Astrocyte (in vitro differentiated cells and primary cell): ENCODE measurements around the gene SRPRB. TPM values are rescaled to one million over a fixed set of nuclear protein-coding genes. Genes with fewer than 3 reads are reported as not detected.

Source experiments
- DNase-seq: peaks from one replicate; pipeline ENCODE4 v3.0.0-alpha.2; 2010; ENCODE audit warnings: low read depth
- FAIRE-seq: peaks from 2 replicates; lab custom pipeline; 2011; peaks lifted over from hg19 to GRCh38; lab: Jason Lieb, UNC
- H2AFZ ChIP-seq: 2 replicates; pipeline ENCODE4 v1.6.0; 2012; ENCODE audit warnings: low read depth, low read length, inconsistent platforms
- H3K27ac ChIP-seq: 2 replicates; pipeline ENCODE4 v1.5.1; 2011; ENCODE audit warnings: low read depth, low read length, inconsistent platforms
- H3K27me3 ChIP-seq: 2 replicates; pipeline ENCODE4 v1.6.0; 2011; ENCODE audit warnings: low read length, inconsistent platforms; ENCODE audit not compliant: insufficient read depth
- H3K36me3 ChIP-seq: 2 replicates; pipeline ENCODE4 v1.5.1; 2011; ENCODE audit warnings: low read length, inconsistent platforms; ENCODE audit not compliant: insufficient read depth
- H3K4me1 ChIP-seq: 2 replicates; pipeline ENCODE4 v1.5.1; 2011; ENCODE audit warnings: low read length, inconsistent platforms; ENCODE audit not compliant: insufficient read depth
- H3K4me2 ChIP-seq: 2 replicates; pipeline ENCODE4 v1.6.0; 2012; ENCODE audit warnings: low read length, inconsistent platforms
- H3K4me3 ChIP-seq: 2 replicates; pipeline ENCODE4 v1.5.1; 2011; ENCODE audit warnings: low read depth, mild to moderate bottlenecking, low read length, inconsistent platforms; ENCODE audit not compliant: insufficient read depth
- H3K79me2 ChIP-seq: 2 replicates; pipeline ENCODE4 v1.6.0; 2012; ENCODE audit warnings: mild to moderate bottlenecking, low read length, inconsistent platforms; ENCODE audit not compliant: insufficient read depth
- H3K9ac ChIP-seq: 2 replicates; pipeline ENCODE4 v1.6.0; 2012; ENCODE audit warnings: mild to moderate bottlenecking, low read length, inconsistent platforms
- H3K9me3 ChIP-seq: 2 replicates; pipeline ENCODE4 v1.5.1; 2012; ENCODE audit warnings: low read depth, mild to moderate bottlenecking, low read length, inconsistent platforms; ENCODE audit not compliant: insufficient read depth
- H4K20me1 ChIP-seq: 2 replicates; pipeline ENCODE4 v1.6.0; 2012; ENCODE audit warnings: low read length, inconsistent platforms; ENCODE audit not compliant: insufficient read depth
- H3K27ac Mint-ChIP-seq: one replicate; pipeline ENCODE4 v1.8.0; 2021; ENCODE audit warnings: mild to moderate bottlenecking, mixed read lengths; ENCODE audit not compliant: unreplicated experiment
- H3K27me3 Mint-ChIP-seq: one replicate; pipeline ENCODE4 v1.8.0; 2021; ENCODE audit warnings: low read depth, mixed read lengths; ENCODE audit not compliant: unreplicated experiment
- H3K36me3 Mint-ChIP-seq: one replicate; pipeline ENCODE4 v1.8.0; 2021; ENCODE audit warnings: low read depth, mixed read lengths; ENCODE audit not compliant: unreplicated experiment
- H3K4me1 Mint-ChIP-seq: one replicate; pipeline ENCODE4 v1.8.0; 2021; ENCODE audit warnings: low read depth, mixed read lengths; ENCODE audit not compliant: unreplicated experiment
- H3K4me3 Mint-ChIP-seq: one replicate; pipeline ENCODE4 v1.8.0; 2021; ENCODE audit warnings: mild to moderate bottlenecking, moderate library complexity, mixed read lengths; ENCODE audit not compliant: unreplicated experiment
- H3K9me3 Mint-ChIP-seq: one replicate; pipeline ENCODE4 v1.8.0; 2021; ENCODE audit warnings: mild to moderate bottlenecking, mixed read lengths; ENCODE audit not compliant: unreplicated experiment
- CTCF ChIP-seq: IDR thresholded peaks from 2 replicates; pipeline ENCODE4 v1.5.1; 2011; ENCODE audit warnings: low read depth, mild to moderate bottlenecking, inconsistent platforms, low read length, moderate library complexity; ENCODE audit not compliant: insufficient read depth
- EZH2 ChIP-seq: IDR thresholded peaks from 2 replicates; pipeline ENCODE4 v1.6.1; 2012; ENCODE audit warnings: mild to moderate bottlenecking, low read length, inconsistent platforms; ENCODE audit not compliant: insufficient read depth
- total RNA-seq: library from RNA; stranded (reverse); gene quantifications from 2 replicates; pipeline ENCODE4 v1.2.1, GENCODE V29; 2021

SRPRB gene
- total RNA-seq, 1 donor from 2014 or later, result 83.8 TPM

GRCh38 chr3:133757701-133758567, 47.7 kb upstream of the SRPRB start:
- H3K4me1 ChIP-seq, result no peaks in the 10 kb centered on the region
- no peak overlapping the region for H3K27ac ChIP-seq
- no peaks in the 10 kb centered on the region for H3K79me2 ChIP-seq
- Mint-ChIP-seq H3K4me3 (no peak overlapping the region), H3K27me3 (peaks cover 36% of the 10 kb centered on the region), H3K4me1 (no peaks in the 10 kb centered on the region), H3K27ac (no peak overlapping the region), H3K9me3 (no peaks in the 10 kb centered on the region), H3K36me3 (no peaks in the 10 kb centered on the region)
- H3K4me3 ChIP-seq, result no peak overlapping the region
- H3K27me3 ChIP-seq, result peaks cover 4% of the 10 kb centered on the region
- no peaks in the 10 kb centered on the region for H3K36me3 ChIP-seq
- no peak overlapping the region for H3K4me2 ChIP-seq
- FAIRE-seq (no peak), DNase-seq (no peak)
- H2AFZ ChIP-seq, result no peak overlapping the region
- no peak for TF ChIP-seq CTCF
- no peak for TF ChIP-seq EZH2
- H3K9me3 ChIP-seq, result no peaks in the 10 kb centered on the region
- H3K9ac ChIP-seq, result no peak overlapping the region
- no peaks in the 10 kb centered on the region for H4K20me1 ChIP-seq

GRCh38 chr3:133758568-133758928, 47.1 kb upstream of the SRPRB start:
- no peaks in the 10 kb centered on the region for H3K4me1 Mint-ChIP-seq

More at GRCh38 chr3:133758568-133758928, 47.1 kb upstream of the SRPRB start:
- Histone ChIP-seq H3K27me3 (peaks cover 4% of the 10 kb centered on the region), H3K36me3 (no peaks in the 10 kb centered on the region), H3K79me2 (no peaks in the 10 kb centered on the region), H3K4me1 (no peaks in the 10 kb centered on the region), H3K27ac (no peak overlapping the region), H4K20me1 (no peaks in the 10 kb centered on the region), H3K4me2 (no peak overlapping the region), H3K9ac (no peak overlapping the region), H3K4me3 (no peak overlapping the region), H2AFZ (no peak overlapping the region), H3K9me3 (no peaks in the 10 kb centered on the region)
- H3K27me3 Mint-ChIP-seq, result peaks cover 37% of the 10 kb centered on the region
- H3K27ac Mint-ChIP-seq, result no peak overlapping the region
- FAIRE-seq (no peak), DNase-seq (no peak)
- no peaks in the 10 kb centered on the region for H3K36me3 Mint-ChIP-seq
- TF ChIP-seq EZH2 (no peak), CTCF (no peak)
- H3K4me3 Mint-ChIP-seq, result no peak overlapping the region
- H3K9me3 Mint-ChIP-seq, result no peaks in the 10 kb centered on the region
